ENCODE data around the gene VPS35. TPM values are rescaled to one million over a fixed set of nuclear protein-coding genes. Genes with fewer than 3 reads are reported as not detected.
A peak's percentile ranks its signal among the peaks of the same experiment; 100 is the strongest.

Gene VPS35
- total RNA-seq, 1 donor from 2014 or later = 103 TPM

DNA sequence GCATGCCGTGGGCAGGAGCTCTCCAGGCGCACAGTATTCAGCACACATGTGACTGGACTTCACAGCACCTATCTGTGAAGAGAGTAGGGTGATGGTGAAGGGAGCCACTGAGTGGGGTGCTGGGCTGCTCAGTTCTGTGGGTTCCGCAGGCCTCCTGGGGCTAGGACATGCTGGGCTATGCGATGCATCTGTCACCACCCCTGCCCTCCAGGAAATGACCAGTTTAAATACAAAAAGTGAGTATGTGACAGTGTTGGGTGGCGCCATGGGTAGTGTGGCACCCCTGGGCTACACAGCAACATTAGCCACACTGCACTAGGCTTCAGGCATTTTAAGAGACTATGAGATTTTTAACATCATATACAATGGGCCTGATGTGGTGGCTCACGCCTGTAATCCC, 30.6 kb upstream of the VPS35 start:
- DNase-seq (ENCODE audit: extremely low spot score, unreplicated experiment) = peak; percentile 57
- Mint-ChIP-seq H3K4me3 (ENCODE audit: unreplicated experiment) (no peak overlapping the region), H3K9me3 (ENCODE audit: unreplicated experiment) (no peaks in the 10 kb centered on the region), H3K27me3 (ENCODE audit: unreplicated experiment) (no peaks in the 10 kb centered on the region), H3K27ac (ENCODE audit: unreplicated experiment) (no peak overlapping the region), H3K36me3 (ENCODE audit: unreplicated experiment) (no peaks in the 10 kb centered on the region), H3K4me1 (ENCODE audit: unreplicated experiment) (no peaks in the 10 kb centered on the region)
- TF ChIP-seq, protein P1, sequence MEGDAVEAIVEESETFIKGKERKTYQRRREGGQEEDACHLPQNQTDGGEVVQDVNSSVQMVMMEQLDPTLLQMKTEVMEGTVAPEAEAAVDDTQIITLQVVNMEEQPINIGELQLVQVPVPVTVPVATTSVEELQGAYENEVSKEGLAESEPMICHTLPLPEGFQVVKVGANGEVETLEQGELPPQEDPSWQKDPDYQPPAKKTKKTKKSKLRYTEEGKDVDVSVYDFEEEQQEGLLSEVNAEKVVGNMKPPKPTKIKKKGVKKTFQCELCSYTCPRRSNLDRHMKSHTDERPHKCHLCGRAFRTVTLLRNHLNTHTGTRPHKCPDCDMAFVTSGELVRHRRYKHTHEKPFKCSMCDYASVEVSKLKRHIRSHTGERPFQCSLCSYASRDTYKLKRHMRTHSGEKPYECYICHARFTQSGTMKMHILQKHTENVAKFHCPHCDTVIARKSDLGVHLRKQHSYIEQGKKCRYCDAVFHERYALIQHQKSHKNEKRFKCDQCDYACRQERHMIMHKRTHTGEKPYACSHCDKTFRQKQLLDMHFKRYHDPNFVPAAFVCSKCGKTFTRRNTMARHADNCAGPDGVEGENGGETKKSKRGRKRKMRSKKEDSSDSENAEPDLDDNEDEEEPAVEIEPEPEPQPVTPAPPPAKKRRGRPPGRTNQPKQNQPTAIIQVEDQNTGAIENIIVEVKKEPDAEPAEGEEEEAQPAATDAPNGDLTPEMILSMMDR (IDR thresholded peaks at IDR 0.05) = no peak

DNA sequence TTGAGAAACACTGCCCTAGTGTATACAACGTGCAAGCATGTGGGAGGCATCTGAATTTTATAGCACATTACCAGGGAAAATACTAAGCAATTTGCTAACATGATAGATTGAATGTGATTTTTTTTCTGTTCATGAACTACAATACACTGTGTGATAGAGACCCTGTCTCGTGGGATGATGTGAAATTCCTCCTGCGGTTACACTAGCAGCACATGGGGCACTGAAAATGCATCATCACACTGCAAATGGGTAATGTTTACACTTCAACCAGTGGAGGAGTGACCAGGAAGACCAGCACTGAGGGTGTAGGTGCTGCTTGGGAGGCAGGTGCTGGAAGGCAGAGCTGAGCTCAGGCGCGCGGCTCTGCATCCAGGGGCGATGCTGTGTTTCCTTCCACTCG, 29.2 kb upstream of the VPS35 start:
- Mint-ChIP-seq H3K4me3 (ENCODE audit: unreplicated experiment) (no peak overlapping the region), H3K27me3 (ENCODE audit: unreplicated experiment) (no peaks in the 10 kb centered on the region), H3K4me1 (ENCODE audit: unreplicated experiment) (no peaks in the 10 kb centered on the region), H3K9me3 (ENCODE audit: unreplicated experiment) (no peaks in the 10 kb centered on the region), H3K36me3 (ENCODE audit: unreplicated experiment) (no peaks in the 10 kb centered on the region), H3K27ac (ENCODE audit: unreplicated experiment) (no peak overlapping the region)
- no peak for DNase-seq (ENCODE audit: extremely low spot score, unreplicated experiment)
- TF ChIP-seq, protein P1 (IDR thresholded peaks at IDR 0.05) = no peak

DNA sequence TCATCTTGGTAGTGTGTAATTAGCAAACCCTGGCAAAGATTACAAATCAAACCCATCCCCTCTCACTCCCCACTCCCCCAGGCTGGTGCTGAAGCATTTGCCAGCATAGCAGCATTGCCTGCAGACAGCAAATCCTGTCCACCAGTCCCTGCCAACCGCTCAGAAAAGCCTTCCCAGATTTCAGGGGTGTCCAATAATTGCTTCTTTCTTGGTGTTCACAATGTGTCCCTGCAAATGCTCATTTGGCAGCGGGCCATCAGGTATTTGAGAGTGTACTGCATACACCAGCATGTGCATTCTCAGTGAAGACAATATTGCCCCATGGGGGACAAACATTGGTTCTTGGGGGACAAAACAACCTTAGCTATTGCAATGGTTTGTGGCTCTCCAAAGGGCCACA, 28.7 kb upstream of the VPS35 start:
- no peak overlapping the region for H3K4me3 Mint-ChIP-seq (ENCODE audit: unreplicated experiment)
- H3K4me1 Mint-ChIP-seq (ENCODE audit: unreplicated experiment) = no peaks in the 10 kb centered on the region
- no peaks in the 10 kb centered on the region for H3K9me3 Mint-ChIP-seq (ENCODE audit: unreplicated experiment)
- no peaks in the 10 kb centered on the region for H3K27me3 Mint-ChIP-seq (ENCODE audit: unreplicated experiment)
- TF ChIP-seq, protein P1 (IDR thresholded peaks at IDR 0.05) = no peak
- no peak for DNase-seq (ENCODE audit: extremely low spot score, unreplicated experiment)
- H3K27ac Mint-ChIP-seq (ENCODE audit: unreplicated experiment) = no peak overlapping the region
- H3K36me3 Mint-ChIP-seq (ENCODE audit: unreplicated experiment) = no peaks in the 10 kb centered on the region

DNA sequence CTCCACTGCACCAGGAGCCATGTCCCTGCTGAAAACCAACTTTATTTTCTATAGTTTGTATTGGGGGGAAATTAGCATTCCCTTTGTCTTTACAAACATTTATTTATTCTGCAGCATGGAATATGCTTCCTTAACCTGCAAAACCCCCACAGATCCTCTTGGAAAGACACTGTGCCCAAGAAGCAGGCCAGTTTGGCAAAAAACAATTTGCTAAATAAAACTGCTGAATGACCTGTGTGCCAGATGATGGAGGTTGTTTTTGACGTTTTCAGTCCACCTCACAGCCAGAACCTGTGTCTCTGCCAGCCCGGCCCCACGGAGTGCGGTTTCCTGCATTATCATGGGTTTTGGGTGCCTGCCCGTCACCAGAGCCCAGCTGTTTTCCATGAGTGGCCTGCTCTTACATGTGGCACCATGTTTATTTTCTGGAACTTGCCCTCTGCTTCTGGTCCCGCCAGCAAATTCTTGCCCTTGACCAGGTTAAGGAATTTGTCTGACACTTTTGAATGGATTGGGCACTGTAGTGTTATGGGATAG, 26.9 kb upstream of the VPS35 start:
- TF ChIP-seq, protein P1 (IDR thresholded peaks at IDR 0.05) = no peak
- H3K4me1 Mint-ChIP-seq (ENCODE audit: unreplicated experiment) = no peaks in the 10 kb centered on the region
- H3K4me3 Mint-ChIP-seq (ENCODE audit: unreplicated experiment) = no peak overlapping the region
- DNase-seq (ENCODE audit: extremely low spot score, unreplicated experiment) = no peak
- H3K27me3 Mint-ChIP-seq (ENCODE audit: unreplicated experiment) = no peaks in the 10 kb centered on the region
- no peak overlapping the region for H3K27ac Mint-ChIP-seq (ENCODE audit: unreplicated experiment)
- no peaks in the 10 kb centered on the region for H3K36me3 Mint-ChIP-seq (ENCODE audit: unreplicated experiment)
- no peaks in the 10 kb centered on the region for H3K9me3 Mint-ChIP-seq (ENCODE audit: unreplicated experiment)

DNA sequence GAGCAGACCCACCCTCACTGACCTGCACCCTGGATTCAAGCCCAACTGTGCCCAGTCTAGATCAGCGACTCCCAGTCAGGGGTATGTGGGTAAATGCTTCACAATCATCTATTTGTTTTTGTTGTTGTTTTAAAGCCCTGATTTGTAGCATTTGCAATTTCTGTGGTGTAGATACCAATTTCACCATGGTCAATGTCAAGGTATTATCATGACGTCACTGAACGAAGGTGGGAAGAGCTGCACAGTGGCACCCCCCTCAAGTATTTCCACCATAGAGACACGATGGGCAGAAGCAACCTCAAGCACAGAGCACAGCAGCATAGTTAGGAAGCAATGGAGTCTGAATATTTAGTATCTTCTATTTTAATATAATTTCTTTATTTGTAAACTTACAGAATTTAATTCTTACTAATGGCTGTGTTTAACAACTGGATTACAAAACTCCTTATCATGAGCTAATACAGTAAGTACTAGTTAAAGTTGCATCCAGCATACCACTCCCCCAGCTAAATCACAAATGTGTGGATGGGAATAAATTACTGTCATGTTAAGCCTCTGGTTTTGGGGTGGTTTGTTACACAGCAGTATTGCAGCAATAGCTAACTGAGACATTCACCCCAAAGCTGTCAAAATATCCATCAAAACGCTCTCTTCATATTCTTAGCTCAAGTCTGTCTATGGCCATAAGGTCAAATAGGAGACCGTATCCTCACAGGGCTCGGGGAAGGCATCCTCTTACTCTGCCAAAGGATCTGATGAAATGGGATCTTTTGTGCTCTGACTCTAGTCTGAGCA, 26.0 kb upstream of the VPS35 start:
- no peak for DNase-seq (ENCODE audit: extremely low spot score, unreplicated experiment)
- no peaks in the 10 kb centered on the region for H3K27me3 Mint-ChIP-seq (ENCODE audit: unreplicated experiment)
- TF ChIP-seq, protein P1 (IDR thresholded peaks at IDR 0.05) = no peak
- H3K4me1 Mint-ChIP-seq (ENCODE audit: unreplicated experiment) = no peaks in the 10 kb centered on the region
- H3K27ac Mint-ChIP-seq (ENCODE audit: unreplicated experiment) = no peak overlapping the region
- H3K4me3 Mint-ChIP-seq (ENCODE audit: unreplicated experiment) = no peak overlapping the region
- H3K36me3 Mint-ChIP-seq (ENCODE audit: unreplicated experiment) = no peaks in the 10 kb centered on the region
- no peaks in the 10 kb centered on the region for H3K9me3 Mint-ChIP-seq (ENCODE audit: unreplicated experiment)

Measured in osteocyte (in vitro differentiated cells).